ENCODE data around the gene DDX3X.

DDX3X gene

GRCh38 chrX:41338436-41338835 lies 4.5 kb downstream of the DDX3X start:
- no peak overlapping the region for H3K27ac ChIP-seq (ENCODE audit: low read length, poor library complexity, severe bottlenecking)
- H3K79me1 ChIP-seq (replicated peaks; ENCODE audit: low read length, poor library complexity, severe bottlenecking) = no peaks in the 10 kb centered on the region
- H2AFZ ChIP-seq (ENCODE audit: low read depth, low read length) = no peak overlapping the region
- H3K18ac ChIP-seq (ENCODE audit: low read depth in 1 of 2, low read length in 2 of 2) = no peak overlapping the region
- H3K36me3 ChIP-seq (ENCODE audit: control insufficient read depth in 1 of 2, insufficient read depth in 2 of 2, low read depth in 1 of 2, low read length in 2 of 2) = peaks cover 2 to 62% of the 10 kb centered on the region in 2 experiments
- no peaks in the 10 kb centered on the region for H3K4me1 ChIP-seq (ENCODE audit: control insufficient read depth, insufficient read depth, low read depth, low read length)
- H3K9me3 ChIP-seq (ENCODE audit: control insufficient read depth, low read length) = no peaks in the 10 kb centered on the region
- no peak overlapping the region for H4K8ac ChIP-seq (ENCODE audit: low read length)
- H2BK5ac ChIP-seq (ENCODE audit: low read depth, low read length, poor library complexity, severe bottlenecking) = no peak overlapping the region
- H2AK5ac ChIP-seq (ENCODE audit: low read length, severe bottlenecking) = no peak overlapping the region
- WGBS = no CpG with 5 or more reads among the region's 1 CpG
- no peak overlapping the region for H2BK15ac ChIP-seq (ENCODE audit: low read depth, poor library complexity, severe bottlenecking)
- no peak for DNase-seq
- no peak overlapping the region for H2BK12ac ChIP-seq (ENCODE audit: low read length in 2 of 2)
- no peak overlapping the region for H2BK120ac ChIP-seq (ENCODE audit: low read depth, low read length)
- peak overlapping the region; percentile 100 for H3K9ac ChIP-seq (ENCODE audit: low read length)
- peak overlapping the region in 1 of 2 experiments; percentile 97 for H3K4me3 ChIP-seq (ENCODE audit: insufficient read depth in 1 of 2, low read depth in 1 of 2, low read length in 2 of 2)
- no peaks in the 10 kb centered on the region for H3K27me3 ChIP-seq (ENCODE audit: control insufficient read depth in 1 of 2, insufficient read depth in 1 of 2, low read length in 2 of 2)
- H3K4ac ChIP-seq (ENCODE audit: low read depth in 1 of 2, low read length in 2 of 2) = no peak overlapping the region
- no peak overlapping the region for H3K4me2 ChIP-seq (ENCODE audit: low read length, poor library complexity, severe bottlenecking)
- H4K91ac ChIP-seq (ENCODE audit: low read length) = no peak overlapping the region
- no peak overlapping the region for H3K23ac ChIP-seq (ENCODE audit: low read length in 2 of 2)
- H3K14ac ChIP-seq (ENCODE audit: low read length in 2 of 2) = no peak overlapping the region

GRCh38 chrX:41339148-41339547 lies 5.2 kb downstream of the DDX3X start:
- Histone ChIP-seq H2BK120ac (ENCODE audit: low read depth, low read length) (no peak overlapping the region), H2AK5ac (ENCODE audit: low read length, severe bottlenecking) (no peak overlapping the region), H3K4me2 (ENCODE audit: low read length, poor library complexity, severe bottlenecking) (no peak overlapping the region), H3K27me3 (ENCODE audit: control insufficient read depth in 1 of 2, insufficient read depth in 1 of 2, low read length in 2 of 2) (no peaks in the 10 kb centered on the region), H2BK5ac (ENCODE audit: low read depth, low read length, poor library complexity, severe bottlenecking) (no peak overlapping the region), H3K27ac (ENCODE audit: low read length, poor library complexity, severe bottlenecking) (no peak overlapping the region), H2AFZ (ENCODE audit: low read depth, low read length) (no peak overlapping the region), H3K9me3 (ENCODE audit: control insufficient read depth, low read length) (no peaks in the 10 kb centered on the region), H3K9ac (ENCODE audit: low read length) (peak overlapping the region; percentile 36), H4K8ac (ENCODE audit: low read length) (no peak overlapping the region), H3K18ac (ENCODE audit: low read depth in 1 of 2, low read length in 2 of 2) (no peak overlapping the region), H3K36me3 (ENCODE audit: control insufficient read depth in 1 of 2, insufficient read depth in 2 of 2, low read depth in 1 of 2, low read length in 2 of 2) (peaks cover 2 to 70% of the 10 kb centered on the region in 2 experiments), H4K91ac (ENCODE audit: low read length) (no peak overlapping the region), H3K4me1 (ENCODE audit: control insufficient read depth, insufficient read depth, low read depth, low read length) (no peaks in the 10 kb centered on the region), H3K23ac (ENCODE audit: low read length in 2 of 2) (no peak overlapping the region), H3K4ac (ENCODE audit: low read depth in 1 of 2, low read length in 2 of 2) (no peak overlapping the region), H3K14ac (ENCODE audit: low read length in 2 of 2) (no peak overlapping the region), H2BK15ac (ENCODE audit: low read depth, poor library complexity, severe bottlenecking) (no peak overlapping the region), H3K79me1 (replicated peaks; ENCODE audit: low read length, poor library complexity, severe bottlenecking) (no peaks in the 10 kb centered on the region), H3K4me3 (ENCODE audit: insufficient read depth in 1 of 2, low read depth in 1 of 2, low read length in 2 of 2) (no peak overlapping the region), H2BK12ac (ENCODE audit: low read length in 2 of 2) (no peak overlapping the region)
- no peak for DNase-seq
- WGBS = 97% methylated on average over 4 of the region's 4 CpGs

- Histone ChIP-seq H3K9me3 (ENCODE audit: control insufficient read depth, low read length) (no peaks in the 10 kb centered on the region), H3K4me3 (ENCODE audit: insufficient read depth in 1 of 2, low read depth in 1 of 2, low read length in 2 of 2) (no peak overlapping the region), H3K4me2 (ENCODE audit: low read length, poor library complexity, severe bottlenecking) (no peak overlapping the region), H3K4ac (ENCODE audit: low read depth in 1 of 2, low read length in 2 of 2) (no peak overlapping the region), H2BK15ac (ENCODE audit: low read depth, poor library complexity, severe bottlenecking) (no peak overlapping the region), H3K27me3 (ENCODE audit: control insufficient read depth in 1 of 2, insufficient read depth in 1 of 2, low read length in 2 of 2) (no peaks in the 10 kb centered on the region), H3K79me1 (replicated peaks; ENCODE audit: low read length, poor library complexity, severe bottlenecking) (no peaks in the 10 kb centered on the region), H4K91ac (ENCODE audit: low read length) (no peak overlapping the region), H3K27ac (ENCODE audit: low read length, poor library complexity, severe bottlenecking) (no peak overlapping the region), H4K8ac (ENCODE audit: low read length) (no peak overlapping the region), H2BK5ac (ENCODE audit: low read depth, low read length, poor library complexity, severe bottlenecking) (no peak overlapping the region), H3K23ac (ENCODE audit: low read length in 2 of 2) (no peak overlapping the region), H2BK120ac (ENCODE audit: low read depth, low read length) (no peak overlapping the region), H3K4me1 (ENCODE audit: control insufficient read depth, insufficient read depth, low read depth, low read length) (no peaks in the 10 kb centered on the region), H2AK5ac (ENCODE audit: low read length, severe bottlenecking) (no peak overlapping the region), H3K18ac (ENCODE audit: low read depth in 1 of 2, low read length in 2 of 2) (no peak overlapping the region), H2AFZ (ENCODE audit: low read depth, low read length) (no peak overlapping the region), H3K36me3 (ENCODE audit: control insufficient read depth in 1 of 2, insufficient read depth in 2 of 2, low read depth in 1 of 2, low read length in 2 of 2) (peaks cover 14 to 98% of the 10 kb centered on the region in 2 experiments), H3K9ac (ENCODE audit: low read length) (no peak overlapping the region), H3K14ac (ENCODE audit: low read length in 2 of 2) (no peak overlapping the region), H2BK12ac (ENCODE audit: low read length in 2 of 2) (no peak overlapping the region)
- WGBS = 98% methylated on average over 8 of the region's 9 CpGs
- DNase-seq = no peak
Observed at GRCh38 chrX:41344053-41344452, 10.1 kb downstream of the DDX3X start.

GRCh38 chrX:41347186-41347585 lies 13.2 kb downstream of the DDX3X start:
- no peak overlapping the region for H3K27ac ChIP-seq (ENCODE audit: low read length, poor library complexity, severe bottlenecking)
- no peak overlapping the region for H2BK12ac ChIP-seq (ENCODE audit: low read length in 2 of 2)
- no peak overlapping the region for H2BK120ac ChIP-seq (ENCODE audit: low read depth, low read length)
- no peak overlapping the region for H2BK15ac ChIP-seq (ENCODE audit: low read depth, poor library complexity, severe bottlenecking)
- H2AK5ac ChIP-seq (ENCODE audit: low read length, severe bottlenecking) = no peak overlapping the region
- no peak overlapping the region for H3K4ac ChIP-seq (ENCODE audit: low read depth in 1 of 2, low read length in 2 of 2)
- no peak overlapping the region for H3K18ac ChIP-seq (ENCODE audit: low read depth in 1 of 2, low read length in 2 of 2)
- no peaks in the 10 kb centered on the region for H3K27me3 ChIP-seq (ENCODE audit: control insufficient read depth in 1 of 2, insufficient read depth in 1 of 2, low read length in 2 of 2)
- H3K4me3 ChIP-seq (ENCODE audit: insufficient read depth in 1 of 2, low read depth in 1 of 2, low read length in 2 of 2) = no peak overlapping the region
- WGBS = no CpG with 5 or more reads among the region's 8 CpGs
- no peak for DNase-seq
- peaks cover 1% of the 10 kb centered on the region for H3K4me1 ChIP-seq (ENCODE audit: control insufficient read depth, insufficient read depth, low read depth, low read length)
- no peak overlapping the region for H4K8ac ChIP-seq (ENCODE audit: low read length)
- H2AFZ ChIP-seq (ENCODE audit: low read depth, low read length) = no peak overlapping the region
- no peak overlapping the region for H3K14ac ChIP-seq (ENCODE audit: low read length in 2 of 2)
- H3K9me3 ChIP-seq (ENCODE audit: control insufficient read depth, low read length) = no peaks in the 10 kb centered on the region
- H3K9ac ChIP-seq (ENCODE audit: low read length) = no peak overlapping the region
- H4K91ac ChIP-seq (ENCODE audit: low read length) = no peak overlapping the region
- H3K23ac ChIP-seq (ENCODE audit: low read length in 2 of 2) = no peak overlapping the region
- H2BK5ac ChIP-seq (ENCODE audit: low read depth, low read length, poor library complexity, severe bottlenecking) = no peak overlapping the region
- H3K36me3 ChIP-seq (ENCODE audit: control insufficient read depth in 1 of 2, insufficient read depth in 2 of 2, low read depth in 1 of 2, low read length in 2 of 2) = peaks cover 14 to 90% of the 10 kb centered on the region in 2 experiments
- H3K79me1 ChIP-seq (replicated peaks; ENCODE audit: low read length, poor library complexity, severe bottlenecking) = no peaks in the 10 kb centered on the region
- no peak overlapping the region for H3K4me2 ChIP-seq (ENCODE audit: low read length, poor library complexity, severe bottlenecking)
